Mammary epithelial cell (primary cell): ENCODE measurements around the gene ANKRD9.

Source experiments
- EZH2 ChIP-seq: IDR thresholded peaks from 2 replicates; pipeline ENCODE4 v1.6.1; 2012; ENCODE audit warnings: low read length, inconsistent platforms, borderline replicate concordance
- TF ChIP-seq, protein P1 (sequence below), 2 donors: IDR thresholded peaks in 1 of 2; conservative IDR thresholded peaks in 1 of 2; 2 replicates each; pipeline ENCODE4 v1.5.1; 2011 to 2012; ENCODE audit warnings: inconsistent platforms in 2 of 2, low read length in 2 of 2, mild to moderate bottlenecking in 2 of 2, control low read depth in 1 of 2, low read depth in 1 of 2; ENCODE audit not compliant: insufficient read depth in 1 of 2; ENCODE audit errors: extremely low read depth in 1 of 2

DNA sequence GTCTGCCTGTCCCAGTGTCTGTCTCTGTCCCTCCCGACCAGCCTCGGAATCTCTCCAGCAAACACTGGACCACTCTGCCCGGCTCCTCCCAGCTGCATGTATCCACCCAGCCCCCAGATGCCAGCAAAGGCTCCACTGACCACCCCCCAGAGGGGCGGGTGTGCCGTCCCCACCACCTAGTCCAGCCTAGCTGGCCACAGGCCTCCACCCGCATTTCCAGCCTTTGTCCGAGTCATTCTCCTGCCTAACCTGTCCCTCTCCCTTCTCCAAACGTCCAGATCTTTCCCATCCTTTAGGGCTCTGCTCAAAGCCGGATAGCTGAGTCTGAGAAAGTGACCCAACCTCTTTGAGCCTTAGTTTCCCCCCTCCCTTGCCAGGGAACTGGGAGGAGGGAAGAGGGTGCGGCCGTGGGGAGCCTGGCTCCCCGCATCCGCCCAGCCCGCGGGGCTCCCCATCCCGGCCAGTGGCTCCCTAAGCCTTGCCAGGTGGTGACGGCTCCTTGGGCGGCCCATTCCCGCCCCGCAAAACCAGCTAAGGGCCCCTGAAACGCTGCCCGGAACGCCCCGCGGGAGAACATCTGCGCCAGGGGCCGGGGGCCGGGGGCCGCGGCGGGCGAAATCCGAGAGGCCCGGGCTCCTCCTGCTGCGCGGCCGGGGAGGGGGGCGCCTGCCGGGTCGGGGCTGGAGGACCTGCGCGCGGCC is 34.6 kb upstream of the ANKRD9 start:
- TF ChIP-seq, protein P1, sequence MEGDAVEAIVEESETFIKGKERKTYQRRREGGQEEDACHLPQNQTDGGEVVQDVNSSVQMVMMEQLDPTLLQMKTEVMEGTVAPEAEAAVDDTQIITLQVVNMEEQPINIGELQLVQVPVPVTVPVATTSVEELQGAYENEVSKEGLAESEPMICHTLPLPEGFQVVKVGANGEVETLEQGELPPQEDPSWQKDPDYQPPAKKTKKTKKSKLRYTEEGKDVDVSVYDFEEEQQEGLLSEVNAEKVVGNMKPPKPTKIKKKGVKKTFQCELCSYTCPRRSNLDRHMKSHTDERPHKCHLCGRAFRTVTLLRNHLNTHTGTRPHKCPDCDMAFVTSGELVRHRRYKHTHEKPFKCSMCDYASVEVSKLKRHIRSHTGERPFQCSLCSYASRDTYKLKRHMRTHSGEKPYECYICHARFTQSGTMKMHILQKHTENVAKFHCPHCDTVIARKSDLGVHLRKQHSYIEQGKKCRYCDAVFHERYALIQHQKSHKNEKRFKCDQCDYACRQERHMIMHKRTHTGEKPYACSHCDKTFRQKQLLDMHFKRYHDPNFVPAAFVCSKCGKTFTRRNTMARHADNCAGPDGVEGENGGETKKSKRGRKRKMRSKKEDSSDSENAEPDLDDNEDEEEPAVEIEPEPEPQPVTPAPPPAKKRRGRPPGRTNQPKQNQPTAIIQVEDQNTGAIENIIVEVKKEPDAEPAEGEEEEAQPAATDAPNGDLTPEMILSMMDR (conservative IDR thresholded peaks at IDR 0.05 in 1 of 2, IDR thresholded peaks at IDR 0.05 in 1 of 2; ENCODE audit: extremely low read depth in 1 of 2, insufficient read depth in 1 of 2, low read depth in 1 of 2, low read length in 2 of 2): no peak
- TF ChIP-seq EZH2: no peak
